Endothelial cell (in vitro differentiated cells): ENCODE data around the gene PTPA. TPM values are rescaled to one million over a fixed set of nuclear protein-coding genes. Genes with fewer than 3 reads are reported as not detected.

ENCODE experiments used
- DNase-seq: peaks from one replicate; pipeline ENCODE4 v3.0.0; 2021; ENCODE audit warnings: low spot score
- H3K27ac Mint-ChIP-seq: one replicate; pipeline ENCODE4 v1.8.0; 2021; ENCODE audit warnings: mixed read lengths, inconsistent platforms; ENCODE audit not compliant: unreplicated experiment
- H3K27me3 Mint-ChIP-seq: one replicate; pipeline ENCODE4 v1.8.0; 2021; ENCODE audit warnings: mild to moderate bottlenecking, moderate library complexity, mixed read lengths, inconsistent platforms; ENCODE audit not compliant: unreplicated experiment
- H3K36me3 Mint-ChIP-seq: one replicate; pipeline ENCODE4 v1.8.0; 2021; ENCODE audit warnings: mild to moderate bottlenecking, low read depth, mixed read lengths, inconsistent platforms; ENCODE audit not compliant: unreplicated experiment
- H3K4me1 Mint-ChIP-seq: one replicate; pipeline ENCODE4 v1.8.0; 2021; ENCODE audit warnings: mild to moderate bottlenecking, mixed read lengths, inconsistent platforms; ENCODE audit not compliant: unreplicated experiment
- H3K4me3 Mint-ChIP-seq: one replicate; pipeline ENCODE4 v1.8.0; 2021; ENCODE audit warnings: mild to moderate bottlenecking, mixed read lengths, inconsistent platforms; ENCODE audit not compliant: unreplicated experiment
- H3K9me3 Mint-ChIP-seq: one replicate; pipeline ENCODE4 v1.8.0; 2021; ENCODE audit warnings: mixed read lengths, inconsistent platforms; ENCODE audit not compliant: unreplicated experiment
- CTCF ChIP-seq: fragments of 200-600 bp; sonication (generic); IDR thresholded peaks from one replicate; pipeline ENCODE4 v1.5.0; 2021; ENCODE audit warnings: antibody characterized with exemption; ENCODE audit not compliant: unreplicated experiment
- total RNA-seq: library from RNA; stranded (reverse); fragmentation: NEBNext Ultra II Directional; extraction: Animal tissue kit (Norgen Biotek cat#: 25700); gene quantifications from one replicate; pipeline ENCODE4 v1.2.1, GENCODE V29; 2021; ENCODE audit not compliant: unreplicated experiment

The PTPA gene
- total RNA-seq, 1 donor from 2014 or later: 120 TPM

DNA sequence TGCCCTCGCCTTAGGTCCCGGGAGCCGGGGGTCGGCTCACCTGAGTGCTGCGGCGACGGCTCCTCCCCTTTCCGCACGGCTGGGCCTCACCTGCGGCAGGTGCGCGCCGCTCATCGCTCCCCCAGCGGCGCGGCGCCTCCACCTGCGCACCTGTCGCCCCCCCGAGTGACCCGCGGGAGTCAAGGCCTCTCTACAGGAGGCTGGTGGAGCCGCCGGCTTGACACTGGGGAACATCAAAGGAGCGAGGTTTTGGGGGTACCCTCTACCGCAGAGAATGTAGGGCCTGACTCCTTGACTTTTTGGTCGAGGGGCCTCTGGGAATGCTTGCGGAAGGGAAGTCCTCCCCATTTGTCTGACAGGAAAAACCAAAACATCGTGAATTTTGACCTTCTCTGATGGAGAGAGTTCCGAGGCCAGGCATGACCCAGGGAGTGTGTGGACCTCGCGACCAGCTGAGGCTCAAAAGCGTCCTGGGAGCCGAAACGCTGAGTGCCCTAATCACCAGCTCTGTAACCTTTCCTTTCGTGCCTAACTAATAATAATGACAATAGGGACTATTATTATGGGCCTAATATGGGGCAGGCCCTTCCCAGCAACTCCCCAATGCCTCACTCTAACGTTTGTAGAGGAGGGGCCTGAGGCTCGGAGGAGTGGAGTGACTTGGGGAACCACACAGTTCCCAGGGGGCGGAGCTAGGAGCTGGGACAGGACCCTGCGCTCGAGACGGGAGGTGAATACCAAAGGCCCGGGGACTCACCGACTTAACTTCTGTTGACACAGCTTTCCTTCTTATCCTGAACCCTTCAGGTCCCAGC is 67.6 kb downstream of the PTPA start:
- no peak overlapping the region for H3K27ac Mint-ChIP-seq
- peaks cover 9% of the 10 kb centered on the region for H3K4me1 Mint-ChIP-seq
- no peaks in the 10 kb centered on the region for H3K9me3 Mint-ChIP-seq
- no peak for TF ChIP-seq CTCF
- peaks cover 15% of the 10 kb centered on the region for H3K27me3 Mint-ChIP-seq
- DNase-seq: peak; percentile 28
- peaks cover 3% of the 10 kb centered on the region for H3K36me3 Mint-ChIP-seq
- H3K4me3 Mint-ChIP-seq: peak overlapping the region; percentile 51

- peaks cover 9% of the 10 kb centered on the region for H3K36me3 Mint-ChIP-seq
- no peak for DNase-seq
- H3K27ac Mint-ChIP-seq: no peak overlapping the region
- H3K4me1 Mint-ChIP-seq: peaks cover 11% of the 10 kb centered on the region
- H3K27me3 Mint-ChIP-seq: peaks cover 18% of the 10 kb centered on the region
- no peak overlapping the region for H3K4me3 Mint-ChIP-seq
- no peaks in the 10 kb centered on the region for H3K9me3 Mint-ChIP-seq
- TF ChIP-seq CTCF: no peak
These were observed 70.0 kb downstream of the PTPA start for GRCh38 chr9:129181246-129181645.

DNA sequence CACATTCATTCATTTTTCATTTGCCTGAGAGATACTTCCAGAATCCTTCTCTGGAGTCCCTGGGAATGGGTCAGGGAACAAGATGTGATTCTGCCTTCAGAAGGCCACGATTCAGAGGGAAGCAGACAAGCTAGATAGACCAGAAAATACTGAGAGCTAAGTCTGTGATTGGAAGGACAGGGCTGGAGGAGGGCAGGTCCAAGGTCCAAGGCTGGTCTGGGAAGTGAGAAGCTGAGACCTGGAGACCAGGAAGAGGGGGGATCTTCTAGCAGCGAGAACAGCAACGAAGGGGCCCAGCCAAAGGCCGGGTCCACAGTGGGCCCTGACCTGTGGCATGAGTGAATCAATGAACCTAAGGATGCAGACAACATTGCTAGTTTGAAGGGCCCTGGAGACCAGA is 70.9 kb downstream of the PTPA start:
- TF ChIP-seq CTCF: no peak

GRCh38 chr9:129182625-129183494 is 71.6 kb downstream of the PTPA start:
- H3K27me3 Mint-ChIP-seq: peaks cover 18% of the 10 kb centered on the region
- peaks cover 9% of the 10 kb centered on the region for H3K36me3 Mint-ChIP-seq
- H3K4me3 Mint-ChIP-seq: peak overlapping the region; percentile 18
- no peak overlapping the region for H3K27ac Mint-ChIP-seq
- peak; percentile 53 for TF ChIP-seq CTCF
- peaks cover 11% of the 10 kb centered on the region for H3K4me1 Mint-ChIP-seq
- H3K9me3 Mint-ChIP-seq: no peaks in the 10 kb centered on the region
- peak; percentile 79 for DNase-seq

More for the DNA sequence above, 70.9 kb downstream of the PTPA start:
- H3K9me3 Mint-ChIP-seq: no peaks in the 10 kb centered on the region
- H3K36me3 Mint-ChIP-seq: peaks cover 9% of the 10 kb centered on the region
- H3K27ac Mint-ChIP-seq: peak overlapping the region; percentile 1
- no peak for DNase-seq
- no peak overlapping the region for H3K4me3 Mint-ChIP-seq
- H3K4me1 Mint-ChIP-seq: peaks cover 11% of the 10 kb centered on the region
- H3K27me3 Mint-ChIP-seq: peaks cover 18% of the 10 kb centered on the region
